GM21528 (cell line): ENCODE data around the gene ARPC4.

Experiments used
- ATAC-seq: cut with Tn5 transposase; IDR thresholded peaks from one replicate; pipeline ENCODE4 v1.9.1; 2021; ENCODE audit warnings: mild to moderate bottlenecking, moderate library complexity; ENCODE audit not compliant: unreplicated experiment, low FRiP score

The ARPC4 gene

DNA sequence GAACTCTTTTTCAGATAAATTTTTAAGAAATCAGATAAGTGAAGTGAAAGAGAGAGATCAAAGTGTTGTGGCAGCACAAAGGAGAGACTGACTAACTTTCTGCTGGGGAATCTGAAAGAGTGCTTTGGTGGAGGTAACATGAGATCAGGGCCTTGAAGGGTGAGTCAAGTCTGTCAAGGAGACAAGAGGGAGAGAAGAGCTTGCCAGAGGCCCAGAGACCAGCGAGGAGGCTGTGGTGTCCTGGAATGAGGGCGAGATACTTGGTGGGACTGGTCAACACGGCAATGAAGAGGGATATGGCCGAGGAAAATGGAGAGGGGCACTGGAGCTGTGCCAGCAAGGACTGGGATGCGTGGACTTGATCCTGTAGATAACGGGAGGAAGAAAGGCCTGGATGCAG is 5.2 kb upstream of the ARPC4 start:
- ATAC-seq, result no peak

DNA sequence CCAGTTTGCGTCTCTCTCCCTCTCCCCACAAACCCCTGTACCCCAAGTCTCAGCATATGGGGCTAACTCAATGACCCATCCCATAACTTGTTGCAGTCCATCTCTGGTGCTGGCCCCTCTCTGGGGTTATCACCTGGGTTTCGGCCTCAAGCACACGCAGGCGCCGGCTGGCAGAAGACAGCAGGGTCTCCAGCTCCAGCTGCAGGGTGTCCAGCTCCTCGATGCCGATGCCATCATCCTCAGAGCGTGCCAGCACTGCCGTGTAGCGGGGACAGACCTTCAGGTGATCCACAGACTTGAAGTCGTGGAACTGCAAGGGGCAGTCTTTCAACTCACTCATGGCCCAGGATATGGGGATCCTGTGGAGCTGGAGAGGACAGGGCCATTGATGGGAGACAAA is 1.8 kb upstream of the ARPC4 start:
- ATAC-seq, result no peak

DNA sequence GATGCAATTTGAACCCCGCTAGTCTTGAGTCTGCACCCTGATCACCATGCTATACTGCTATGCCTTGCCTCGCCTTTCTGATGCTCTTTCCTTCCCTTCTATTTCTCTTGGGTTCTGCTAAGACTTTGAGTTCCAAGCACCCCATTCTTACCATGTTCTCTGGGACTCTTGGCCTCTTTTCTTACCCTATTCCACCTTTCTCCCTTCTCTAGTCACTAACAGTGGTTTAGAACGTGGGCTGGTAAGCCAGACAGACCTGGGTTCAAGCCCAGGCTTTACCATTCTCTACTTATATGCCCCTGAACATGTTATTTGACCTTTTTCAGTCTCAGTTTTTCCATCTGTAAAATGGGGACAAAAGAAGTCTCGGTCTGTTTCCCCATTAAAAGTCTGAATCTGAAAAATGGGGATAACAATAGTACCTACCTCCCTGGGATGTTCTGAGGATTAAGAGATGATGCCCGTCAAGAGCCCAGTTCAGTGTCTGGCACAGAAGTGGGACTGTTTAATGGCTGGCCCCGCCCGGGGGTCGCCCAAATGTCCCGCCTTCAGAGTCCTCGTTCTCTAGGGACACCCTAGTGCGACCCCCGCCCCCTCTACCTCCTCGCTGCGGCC is 985 bp upstream of the ARPC4 start:
- no peak for ATAC-seq

DNA sequence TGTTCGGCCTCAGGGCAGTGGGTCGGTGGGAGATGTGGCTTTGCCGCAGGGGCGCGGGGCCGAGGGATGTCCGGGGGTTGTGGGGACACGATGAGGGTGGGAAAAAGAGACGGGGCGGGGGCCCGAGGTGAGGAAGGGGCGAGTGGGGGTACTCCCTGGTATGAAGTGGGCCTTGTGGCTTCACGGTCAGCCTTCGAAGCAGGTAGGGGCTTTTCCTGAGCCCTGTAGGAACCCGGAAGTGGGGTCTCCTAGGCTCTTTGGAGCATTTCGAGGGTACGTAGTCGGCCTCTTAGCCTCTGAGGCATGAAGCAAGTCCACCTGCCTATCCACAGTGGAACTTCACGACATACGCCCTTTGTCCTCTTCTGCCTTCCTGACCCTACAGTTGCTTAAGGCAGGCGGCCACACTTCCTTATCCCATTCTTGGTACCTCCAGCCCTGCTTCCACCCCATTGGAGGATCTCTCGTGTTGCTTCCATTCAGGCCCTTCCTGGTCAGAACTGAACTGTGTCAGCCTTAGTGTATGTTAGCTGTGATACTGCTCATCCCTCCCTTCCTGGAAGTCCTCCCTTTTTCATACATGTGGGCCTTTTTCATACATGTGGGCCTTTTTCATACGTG is 389 bp downstream of the ARPC4 start:
- peak; percentile 8 for ATAC-seq

DNA sequence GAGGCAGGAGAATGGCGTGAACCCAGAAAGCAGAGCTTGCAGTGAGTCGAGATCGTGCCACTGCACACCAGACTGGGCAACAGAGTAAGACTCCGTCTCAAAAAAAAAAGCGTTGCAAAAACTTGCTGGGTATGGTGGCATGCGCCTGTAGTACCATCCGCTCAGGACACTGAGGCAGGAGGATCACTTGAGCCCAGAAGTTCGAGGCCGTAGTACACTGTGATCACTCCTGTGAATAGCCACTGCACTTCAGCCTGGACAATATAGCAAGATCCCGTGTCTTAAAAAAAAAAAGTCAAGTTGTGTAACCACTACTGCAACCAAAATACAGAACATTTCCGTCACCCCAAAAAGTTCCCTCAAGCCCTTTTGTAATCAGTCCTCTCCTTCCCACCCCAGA is 1.5 kb downstream of the ARPC4 start:
- no peak for ATAC-seq

DNA sequence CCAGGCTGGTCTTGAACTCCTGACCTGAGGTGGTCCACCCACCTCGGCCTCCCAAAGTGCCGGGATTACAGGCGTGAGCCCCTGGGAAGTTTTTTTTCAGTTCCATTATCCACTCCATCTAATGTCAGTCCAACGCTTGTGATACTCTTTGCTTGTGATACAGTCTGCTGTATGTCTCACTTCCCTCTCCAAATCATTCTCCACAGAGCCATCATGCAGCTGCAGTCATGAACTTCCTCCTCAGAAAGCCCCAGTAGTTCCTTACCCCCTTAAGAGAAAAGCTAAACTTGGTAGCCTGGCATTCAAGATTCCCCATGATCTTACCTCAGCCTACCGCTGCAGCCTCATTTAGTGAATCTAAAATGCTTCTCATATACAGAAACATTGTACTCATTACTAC is 2.3 kb downstream of the ARPC4 start:
- ATAC-seq, result no peak

DNA sequence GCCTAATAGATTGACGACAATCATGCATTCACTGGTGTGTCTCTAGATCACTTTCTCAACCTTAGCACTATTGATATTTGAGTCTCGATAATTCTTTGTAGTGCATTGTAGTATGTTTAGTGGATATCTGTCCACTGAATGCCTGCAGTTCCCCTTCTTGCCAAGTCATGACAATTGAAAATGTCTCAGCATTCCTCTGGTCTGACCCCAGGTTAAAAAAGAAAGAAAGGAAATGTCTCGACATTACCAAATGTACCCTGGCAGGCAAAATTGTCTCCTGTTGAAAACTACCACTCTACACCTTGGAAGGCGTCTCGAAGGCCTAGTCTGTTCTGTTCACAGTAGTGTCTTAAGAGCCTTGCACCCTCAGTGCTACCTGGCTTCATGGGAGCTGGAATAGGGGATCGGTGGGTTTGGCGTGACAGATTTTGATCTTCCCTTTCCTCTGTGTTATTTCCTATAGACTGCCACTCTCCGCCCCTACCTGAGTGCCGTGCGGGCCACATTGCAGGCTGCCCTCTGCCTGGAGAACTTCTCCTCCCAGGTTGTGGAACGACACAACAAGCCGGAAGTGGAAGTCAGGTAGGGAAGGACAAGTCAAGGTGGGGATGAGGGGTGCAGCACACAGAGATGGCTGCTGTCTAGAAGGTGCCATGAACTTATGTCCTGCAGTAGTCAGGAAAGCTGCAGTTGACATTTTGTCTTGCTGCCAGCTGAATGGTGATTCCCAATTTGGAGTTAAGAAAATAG is 4.5 kb downstream of the ARPC4 start:
- no peak for ATAC-seq

DNA sequence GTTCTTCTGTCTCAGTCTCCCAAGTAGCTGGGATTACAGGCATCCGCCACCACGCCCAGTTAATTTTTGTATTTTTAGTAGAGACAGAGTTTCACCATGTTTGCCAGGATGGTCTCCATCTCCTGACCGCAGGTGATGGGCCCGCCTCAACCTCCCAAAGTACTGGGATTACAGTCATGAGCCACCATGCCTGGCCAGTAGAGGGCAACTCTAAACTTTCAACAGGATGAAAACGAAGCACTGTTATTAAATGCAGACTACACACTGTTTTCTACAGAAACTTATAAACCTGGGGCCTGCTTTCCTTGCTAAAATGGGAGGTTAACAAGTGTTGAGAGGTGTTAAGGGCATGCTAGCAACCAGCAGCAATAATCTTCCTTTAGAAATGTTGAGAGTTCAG is 7.6 kb downstream of the ARPC4 start:
- ATAC-seq, result no peak

DNA sequence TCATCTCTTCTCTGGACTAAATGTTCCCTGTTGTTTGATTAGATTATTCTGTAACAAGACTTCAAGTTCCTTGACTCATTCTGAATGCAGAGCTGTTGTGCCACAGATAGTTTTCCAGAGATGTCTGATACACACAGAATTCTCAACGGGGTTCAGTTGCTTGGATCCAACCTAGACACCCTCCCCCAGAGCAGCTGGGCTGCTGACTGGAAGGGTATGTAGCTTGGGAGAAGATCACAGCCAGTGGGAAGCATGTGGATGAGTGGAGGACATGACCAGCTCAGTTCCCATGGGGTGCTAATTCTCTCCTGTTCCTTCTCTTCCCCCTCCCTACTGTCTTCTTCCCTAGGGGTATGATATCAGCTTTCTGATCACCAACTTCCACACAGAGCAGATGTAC is 10.6 kb downstream of the ARPC4 start:
- ATAC-seq, result no peak

DNA sequence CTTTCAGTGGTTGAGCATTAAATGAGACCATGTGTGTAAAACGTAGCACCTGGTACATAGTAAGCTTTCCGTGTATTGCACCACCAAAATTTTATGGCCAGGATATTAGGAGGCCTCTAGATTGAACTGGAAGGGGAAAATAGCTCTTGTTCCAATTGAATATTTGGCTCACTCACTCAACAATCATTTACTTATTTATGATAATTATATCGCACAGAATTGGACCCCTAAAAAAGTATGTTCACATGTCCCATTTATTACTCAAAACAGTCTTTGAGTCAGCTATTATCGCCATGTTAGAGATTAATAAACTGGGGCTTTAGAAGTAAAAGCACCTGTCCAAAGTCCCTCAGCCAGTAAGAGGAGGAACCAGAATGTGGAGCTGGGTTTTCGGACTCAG is 12.1 kb downstream of the ARPC4 start:
- ATAC-seq, result no peak

DNA sequence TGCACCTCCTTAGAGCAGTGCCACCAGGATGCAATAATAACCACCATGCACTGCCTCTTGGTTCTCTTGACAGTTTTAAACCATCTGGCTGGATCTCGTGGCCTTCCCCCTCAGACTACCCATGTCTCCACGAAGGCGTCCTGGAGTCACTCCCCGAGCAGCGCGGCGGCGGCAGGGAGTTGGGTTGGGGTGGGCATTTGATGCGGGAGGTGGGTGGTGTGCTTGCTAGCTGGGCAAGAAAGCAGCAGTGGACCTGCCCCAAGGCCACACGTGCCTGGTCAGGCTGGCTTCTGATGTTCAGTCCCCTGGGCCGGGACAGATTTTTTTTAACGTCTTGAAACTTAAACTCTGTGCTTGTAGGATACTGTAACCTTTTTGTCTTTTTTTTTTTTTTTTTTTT is 13.3 kb downstream of the ARPC4 start:
- ATAC-seq, result no peak

DNA sequence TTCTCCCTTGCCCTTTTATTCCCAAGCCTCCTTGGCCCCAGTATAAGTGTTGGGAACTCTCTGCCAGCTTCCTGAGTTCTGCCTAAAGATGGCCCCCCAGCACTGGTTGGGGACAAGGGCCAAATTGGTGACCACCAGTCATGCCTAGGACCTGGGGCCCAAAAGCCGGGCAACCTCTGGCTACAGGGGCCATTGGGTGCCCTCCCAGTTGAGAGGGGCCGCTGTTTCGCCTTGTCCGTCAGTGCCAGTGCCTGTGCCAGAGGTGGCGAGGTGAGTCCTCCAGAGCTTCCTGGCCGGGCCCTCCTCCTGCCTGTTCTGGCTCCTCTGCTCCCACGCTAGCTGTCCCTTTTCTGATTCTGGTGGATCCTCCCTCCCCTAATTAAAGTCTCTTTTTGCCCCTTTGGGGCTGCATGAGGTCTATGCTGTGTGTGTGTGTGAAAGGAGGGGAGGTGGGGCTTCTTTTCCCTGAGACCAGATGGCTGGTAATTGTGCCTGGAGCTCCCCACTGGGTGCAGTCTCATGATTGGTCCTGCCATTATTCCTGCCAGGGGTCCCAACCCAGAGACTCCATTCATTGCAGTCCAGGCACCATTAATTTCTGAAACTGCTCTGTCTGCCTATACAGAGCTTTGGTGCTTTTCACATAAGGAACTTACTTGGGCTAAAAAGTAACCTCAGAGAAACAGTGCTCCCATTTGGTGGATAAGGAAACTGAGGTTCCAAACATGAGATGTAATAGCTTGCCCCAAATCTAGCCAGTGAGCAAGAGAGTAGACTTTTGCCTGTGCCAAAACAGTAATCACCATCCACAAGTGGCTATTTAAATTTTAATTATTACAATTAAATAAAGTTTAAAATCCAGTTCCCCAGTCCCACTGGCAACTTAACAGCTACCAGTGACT is 14.1 kb downstream of the ARPC4 start:
- no peak for ATAC-seq

DNA sequence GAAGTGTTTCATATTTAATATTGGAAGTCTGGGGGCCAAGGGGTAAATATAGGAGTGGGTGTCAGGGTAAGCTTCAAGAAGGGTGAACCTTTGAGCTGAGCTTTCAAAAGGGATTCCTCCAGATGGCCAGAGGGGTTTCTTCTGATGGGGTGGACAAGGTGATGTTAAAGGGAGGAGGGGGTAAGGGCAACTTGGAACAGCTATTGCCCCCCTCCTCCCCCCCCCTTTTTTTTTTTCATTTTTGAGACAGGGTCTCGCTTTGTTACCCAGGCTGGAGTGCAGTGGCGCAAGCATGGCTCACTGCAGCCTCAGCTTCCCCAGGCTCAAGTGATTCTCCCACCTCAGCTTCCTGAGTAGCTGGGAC is 15.1 kb downstream of the ARPC4 start:
- no peak for ATAC-seq

DNA sequence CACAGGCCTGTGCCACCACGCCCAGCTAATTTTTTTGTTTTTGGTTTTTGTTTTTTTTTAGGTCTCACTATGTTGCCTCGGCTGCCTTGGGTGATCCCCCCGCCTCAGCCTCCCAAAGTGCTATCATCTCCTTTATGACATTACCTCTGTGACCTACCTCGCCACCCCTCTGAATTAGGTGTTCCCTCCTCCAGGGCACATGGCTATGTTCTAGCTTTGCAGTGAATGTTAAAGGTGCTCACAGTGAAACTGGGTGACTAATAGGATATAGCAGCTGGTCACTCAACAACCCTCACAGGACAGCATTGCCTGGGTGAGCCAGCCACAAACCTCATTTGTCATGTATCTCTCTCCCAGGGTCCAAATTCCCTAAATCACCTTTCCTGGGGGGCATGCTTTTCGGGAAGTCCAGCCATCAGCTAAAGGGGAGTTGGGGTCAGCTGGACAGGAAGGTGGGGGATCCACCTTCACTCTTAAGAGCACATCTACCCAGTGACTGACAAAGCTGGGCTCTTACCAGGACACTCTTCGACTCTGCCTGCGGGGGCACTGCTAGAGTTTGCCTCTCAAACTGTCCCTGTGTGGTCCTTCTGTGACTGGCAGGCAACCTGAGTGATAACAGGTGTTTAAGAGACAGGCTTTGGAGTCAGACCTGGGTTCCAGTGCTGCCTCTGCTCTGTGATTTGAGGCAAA is 15.6 kb downstream of the ARPC4 start:
- ATAC-seq, result peak; percentile 53

DNA sequence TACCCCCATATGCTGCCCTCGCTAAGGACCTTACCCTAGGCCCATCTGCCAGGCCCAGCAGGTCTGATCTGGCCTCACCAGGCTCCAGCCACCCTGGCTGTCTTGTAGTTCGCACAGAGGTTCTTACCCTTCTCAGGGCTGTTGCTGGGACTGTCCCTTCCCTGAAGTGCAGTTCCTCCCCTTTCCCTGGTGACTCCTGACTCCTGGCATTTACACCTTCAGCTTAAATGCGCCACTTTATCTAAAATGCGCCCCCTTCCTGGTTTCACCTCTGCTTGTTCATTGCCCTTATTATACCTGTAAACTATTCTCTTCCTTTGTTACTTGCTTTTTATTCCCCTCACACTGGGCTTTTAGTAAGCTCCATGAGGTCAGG is 16.3 kb downstream of the ARPC4 start:
- no peak for ATAC-seq

DNA sequence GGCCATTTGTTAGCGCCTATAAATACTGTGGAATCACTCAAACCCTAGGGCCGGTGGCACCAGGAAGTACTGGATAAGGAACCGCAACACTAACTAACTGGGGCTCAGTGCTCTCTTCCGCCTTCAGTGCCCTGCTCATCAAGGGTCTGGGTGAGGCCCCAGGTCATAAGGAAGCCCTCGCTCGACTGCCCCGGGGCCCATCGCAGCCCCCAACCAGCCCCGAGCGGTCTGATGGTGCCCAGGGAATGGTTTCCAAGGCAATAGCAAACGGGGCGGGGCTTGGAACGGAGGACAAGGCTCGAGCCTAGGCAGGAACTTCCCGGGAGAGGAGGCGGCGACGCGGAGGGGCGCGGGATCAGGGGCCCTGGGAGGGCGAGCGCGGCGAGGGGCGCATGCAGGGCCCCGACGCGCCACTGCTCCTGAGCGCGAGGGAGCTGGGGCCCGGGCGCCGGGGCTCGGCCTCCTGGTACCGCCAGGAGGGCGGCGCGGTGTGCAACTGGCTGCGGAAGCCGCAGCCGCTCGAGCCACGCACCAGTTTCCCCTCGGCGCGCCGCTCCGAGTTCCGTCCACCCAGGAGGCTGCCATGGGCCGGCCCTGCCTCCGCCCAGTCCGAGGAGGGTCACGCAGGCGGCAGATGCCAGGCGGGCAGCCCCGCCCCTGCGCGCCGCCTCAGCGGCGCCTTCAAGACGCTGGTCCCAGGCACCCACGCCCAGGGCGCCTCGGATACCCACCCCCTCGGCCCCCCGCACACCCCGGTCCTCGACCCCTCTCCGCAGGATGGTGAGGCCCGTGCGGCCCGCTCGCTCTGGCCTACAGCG is 16.9 kb downstream of the ARPC4 start, which contains the start of gene TTLL3:
Gene TTLL3, plus strand, starts transcription at position 648 of the 818 bp plus-strand sequence. CDS start 400 bp downstream, outside the sequence.
- peak; percentile 51 for ATAC-seq

DNA sequence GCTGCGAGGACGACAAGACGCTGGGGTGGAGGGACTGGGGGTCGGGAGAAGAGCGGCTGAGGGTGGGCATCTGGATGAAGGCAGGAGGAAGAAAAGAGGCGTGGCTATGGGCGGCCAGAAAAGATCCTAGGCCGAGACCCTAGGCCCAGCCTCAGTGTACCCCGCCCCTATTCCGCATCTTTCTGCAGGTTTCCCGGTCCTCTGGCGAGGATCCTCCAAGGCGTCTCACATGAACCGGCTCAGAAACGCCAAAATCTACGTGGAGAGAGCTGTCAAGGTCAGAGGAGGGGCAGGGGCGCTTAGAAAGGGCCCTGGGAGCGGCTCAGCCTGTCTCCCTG is 17.5 kb downstream of the ARPC4 start:
- no peak for ATAC-seq

DNA sequence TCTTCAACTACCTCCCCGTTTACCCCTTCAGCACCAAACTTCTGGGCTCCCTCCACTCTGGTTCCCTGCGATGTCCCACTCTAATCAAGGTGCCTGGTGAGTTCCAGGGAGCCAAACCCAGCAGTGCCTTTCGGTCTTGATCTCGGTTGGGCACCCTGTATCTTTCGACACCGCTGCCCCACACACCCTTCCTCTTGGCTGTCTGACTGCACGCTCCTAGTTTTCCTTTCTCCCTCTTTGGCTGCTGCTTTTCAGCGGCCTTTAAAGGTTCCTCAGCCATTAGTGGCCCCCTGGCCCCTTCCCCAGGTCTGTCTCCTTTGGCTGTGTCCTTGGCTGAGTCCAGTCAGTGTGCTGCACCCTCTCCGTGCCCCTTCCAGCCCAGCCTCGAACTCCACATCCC is 18.0 kb downstream of the ARPC4 start:
- ATAC-seq, result no peak

DNA sequence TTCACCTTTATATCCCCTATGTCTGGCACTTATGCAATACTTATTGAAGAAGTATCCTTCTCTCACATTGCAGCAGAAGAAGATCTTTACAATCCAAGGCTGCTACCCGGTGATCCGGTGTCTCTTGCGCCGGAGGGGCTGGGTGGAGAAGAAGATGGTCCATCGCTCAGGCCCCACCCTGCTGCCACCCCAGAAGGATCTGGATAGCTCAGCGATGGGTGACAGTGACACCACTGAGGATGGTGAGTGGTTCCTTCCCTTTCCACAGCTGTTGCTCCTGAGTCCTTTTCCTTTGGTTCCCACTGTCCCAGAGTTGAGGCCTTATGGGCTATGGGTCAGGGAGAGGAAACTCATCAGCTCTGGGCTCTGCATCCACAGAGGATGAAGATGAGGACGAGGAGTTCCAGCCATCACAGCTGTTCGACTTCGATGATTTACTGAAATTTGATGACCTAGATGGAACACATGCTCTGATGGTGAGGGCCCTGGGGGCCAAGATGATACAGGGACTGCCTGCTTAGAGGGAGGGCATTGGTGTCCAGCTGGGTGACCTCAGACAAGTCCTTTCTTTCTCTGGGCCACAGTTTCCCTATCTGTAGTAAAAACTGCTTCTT is 20.1 kb downstream of the ARPC4 start:
- ATAC-seq, result no peak
